D721Med (cell line): ENCODE data around the gene ITGA3.

ENCODE experiments used
- DNase-seq: peaks from one replicate; pipeline ENCODE4 v3.0.0; 2011; ENCODE audit warnings: low spot score; ENCODE audit not compliant: insufficient read length
- FAIRE-seq: peaks from 2 replicates; lab custom pipeline; 2011; peaks lifted over from hg19 to GRCh38; lab: Jason Lieb, UNC
- TF ChIP-seq, protein P1 (sequence below): IDR thresholded peaks from 2 replicates; pipeline ENCODE4 v1.5.1; 2012; ENCODE audit warnings: mild to moderate bottlenecking, control low read depth; ENCODE audit not compliant: insufficient read depth; ENCODE audit errors: missing control alignments

Gene ITGA3

DNA sequence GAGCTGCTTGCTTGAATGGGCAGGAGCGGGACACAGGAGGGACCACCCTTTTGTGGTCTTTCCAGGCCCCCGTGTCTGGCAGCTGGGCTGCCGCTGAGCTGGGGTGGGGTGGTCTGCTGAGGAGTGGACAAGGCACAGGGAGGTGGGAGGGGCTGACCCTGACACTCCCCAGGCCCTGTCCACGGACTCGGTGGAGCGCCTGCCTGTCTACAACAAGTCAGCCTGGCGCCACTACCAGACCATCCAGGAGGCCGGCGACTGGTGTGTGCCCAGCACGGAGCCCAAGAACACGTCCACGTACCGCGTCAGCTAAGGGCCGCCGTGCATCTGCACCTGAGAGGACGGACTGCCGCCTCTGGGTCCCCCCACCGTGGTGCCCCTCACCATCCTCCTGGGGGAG lies 53.9 kb downstream of the ITGA3 start:
- TF ChIP-seq, protein P1, sequence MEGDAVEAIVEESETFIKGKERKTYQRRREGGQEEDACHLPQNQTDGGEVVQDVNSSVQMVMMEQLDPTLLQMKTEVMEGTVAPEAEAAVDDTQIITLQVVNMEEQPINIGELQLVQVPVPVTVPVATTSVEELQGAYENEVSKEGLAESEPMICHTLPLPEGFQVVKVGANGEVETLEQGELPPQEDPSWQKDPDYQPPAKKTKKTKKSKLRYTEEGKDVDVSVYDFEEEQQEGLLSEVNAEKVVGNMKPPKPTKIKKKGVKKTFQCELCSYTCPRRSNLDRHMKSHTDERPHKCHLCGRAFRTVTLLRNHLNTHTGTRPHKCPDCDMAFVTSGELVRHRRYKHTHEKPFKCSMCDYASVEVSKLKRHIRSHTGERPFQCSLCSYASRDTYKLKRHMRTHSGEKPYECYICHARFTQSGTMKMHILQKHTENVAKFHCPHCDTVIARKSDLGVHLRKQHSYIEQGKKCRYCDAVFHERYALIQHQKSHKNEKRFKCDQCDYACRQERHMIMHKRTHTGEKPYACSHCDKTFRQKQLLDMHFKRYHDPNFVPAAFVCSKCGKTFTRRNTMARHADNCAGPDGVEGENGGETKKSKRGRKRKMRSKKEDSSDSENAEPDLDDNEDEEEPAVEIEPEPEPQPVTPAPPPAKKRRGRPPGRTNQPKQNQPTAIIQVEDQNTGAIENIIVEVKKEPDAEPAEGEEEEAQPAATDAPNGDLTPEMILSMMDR, result no peak
- FAIRE-seq (no peak), DNase-seq (no peak)

DNA sequence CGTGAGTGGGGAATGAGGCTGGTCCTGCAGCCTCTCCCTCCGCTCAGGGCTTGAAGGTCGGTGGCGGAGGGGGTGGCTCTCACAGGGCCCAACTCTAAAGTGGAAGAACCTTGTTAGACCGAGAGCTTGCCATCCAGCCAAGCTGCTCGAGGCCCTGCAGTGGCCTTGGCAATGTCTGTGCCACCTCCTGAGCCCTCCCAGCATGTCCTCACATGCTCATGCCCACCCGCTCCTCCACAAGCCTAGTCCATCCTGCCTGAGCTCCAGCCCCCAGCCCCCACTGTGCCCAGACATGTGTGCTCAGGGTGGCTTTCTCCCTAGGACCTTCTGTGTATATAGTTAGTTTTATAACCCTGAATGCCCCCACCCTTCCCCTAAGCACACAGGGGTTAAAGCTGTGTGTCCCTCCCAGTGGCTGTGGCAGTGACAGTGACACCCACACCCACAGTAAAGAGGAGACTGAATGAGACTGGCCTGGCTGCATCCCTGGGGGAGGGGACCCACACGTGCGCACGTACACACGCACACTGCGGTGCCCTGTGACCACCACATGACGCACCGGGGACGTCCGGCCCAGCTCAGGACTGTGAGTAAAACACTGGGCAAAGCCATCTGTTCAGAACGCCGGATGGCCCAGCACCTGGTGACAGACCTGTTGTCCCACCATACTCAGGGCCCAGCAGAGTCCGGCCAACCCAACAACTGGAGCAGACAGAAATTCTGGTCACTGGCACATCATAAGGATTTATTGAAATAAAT lies 54.9 kb downstream of the ITGA3 start:
- no peak for FAIRE-seq
- DNase-seq, result no peak

DNA sequence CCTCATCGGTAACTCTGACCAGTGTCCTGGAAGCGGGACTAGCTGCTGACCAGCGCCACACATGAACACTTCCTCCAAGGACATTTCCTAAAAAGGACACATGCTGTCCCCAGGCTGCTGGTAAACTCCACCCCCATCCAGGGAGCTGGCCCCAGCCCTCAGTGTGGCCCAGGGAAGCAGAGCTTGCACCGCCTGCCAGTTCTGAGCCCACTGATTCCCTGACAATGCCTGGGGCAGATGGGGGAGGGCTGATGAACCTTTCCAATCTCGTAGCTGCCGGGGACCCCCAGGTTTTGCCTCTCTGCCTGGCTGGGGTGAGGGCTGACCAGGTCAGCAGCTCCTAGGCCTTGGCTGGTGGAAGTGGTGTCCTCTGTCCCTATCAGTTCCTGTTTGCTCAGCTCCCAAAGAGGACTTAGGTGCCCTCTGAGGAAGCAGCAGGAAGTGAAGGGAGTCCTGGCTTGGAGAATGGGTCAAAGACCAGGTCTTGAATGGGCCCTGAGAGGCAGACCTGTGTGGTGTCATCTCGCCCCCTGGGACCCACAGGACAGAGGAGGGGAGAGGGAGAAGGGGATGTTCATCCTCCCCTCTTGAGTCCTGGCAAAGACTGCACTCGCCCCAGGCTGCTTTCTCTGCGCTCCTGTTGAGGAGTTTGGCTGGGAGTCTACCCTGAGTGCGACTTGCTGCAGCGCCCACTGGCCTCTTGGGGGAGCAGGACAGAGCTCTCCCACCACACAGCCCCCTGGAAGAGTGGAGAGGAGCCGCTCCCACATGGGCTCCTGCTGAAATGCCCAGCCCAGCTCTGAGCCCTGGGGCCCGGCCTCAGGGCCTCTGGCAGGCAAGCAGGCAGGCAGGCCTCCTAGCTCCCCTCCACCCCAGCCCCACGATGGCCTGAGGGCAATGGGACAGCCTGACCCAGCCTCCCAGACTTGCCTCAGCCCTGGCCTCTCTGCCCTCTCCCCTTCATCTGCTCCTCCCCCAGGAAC lies 56.1 kb downstream of the ITGA3 start:
- FAIRE-seq (no peak), DNase-seq (no peak)
- TF ChIP-seq, protein P1, result no peak

More for the DNA sequence above, 54.9 kb downstream of the ITGA3 start:
- TF ChIP-seq, protein P1, result no peak

DNA sequence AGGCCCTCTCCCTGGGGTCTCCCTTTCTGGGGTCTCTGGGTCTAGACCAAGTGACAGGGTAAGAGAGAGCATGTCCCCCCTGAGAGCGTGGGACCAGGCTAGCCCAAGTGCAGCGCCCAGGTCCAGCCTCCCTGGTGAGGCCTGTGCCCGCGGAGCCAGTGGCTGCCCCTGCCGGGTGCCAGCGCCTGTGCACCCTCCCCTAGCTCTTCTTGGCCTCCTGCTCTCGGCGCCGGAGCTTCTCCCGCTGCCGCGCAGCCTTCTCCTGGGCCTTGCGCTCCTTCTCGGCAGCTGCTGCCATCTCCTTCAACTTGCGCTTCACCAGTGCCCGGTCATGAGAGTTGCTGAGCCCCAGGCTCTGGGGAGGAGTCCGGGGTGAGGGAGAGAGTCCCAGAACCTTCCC lies 56.8 kb downstream of the ITGA3 start:
- FAIRE-seq, result no peak
- no peak for DNase-seq

DNA sequence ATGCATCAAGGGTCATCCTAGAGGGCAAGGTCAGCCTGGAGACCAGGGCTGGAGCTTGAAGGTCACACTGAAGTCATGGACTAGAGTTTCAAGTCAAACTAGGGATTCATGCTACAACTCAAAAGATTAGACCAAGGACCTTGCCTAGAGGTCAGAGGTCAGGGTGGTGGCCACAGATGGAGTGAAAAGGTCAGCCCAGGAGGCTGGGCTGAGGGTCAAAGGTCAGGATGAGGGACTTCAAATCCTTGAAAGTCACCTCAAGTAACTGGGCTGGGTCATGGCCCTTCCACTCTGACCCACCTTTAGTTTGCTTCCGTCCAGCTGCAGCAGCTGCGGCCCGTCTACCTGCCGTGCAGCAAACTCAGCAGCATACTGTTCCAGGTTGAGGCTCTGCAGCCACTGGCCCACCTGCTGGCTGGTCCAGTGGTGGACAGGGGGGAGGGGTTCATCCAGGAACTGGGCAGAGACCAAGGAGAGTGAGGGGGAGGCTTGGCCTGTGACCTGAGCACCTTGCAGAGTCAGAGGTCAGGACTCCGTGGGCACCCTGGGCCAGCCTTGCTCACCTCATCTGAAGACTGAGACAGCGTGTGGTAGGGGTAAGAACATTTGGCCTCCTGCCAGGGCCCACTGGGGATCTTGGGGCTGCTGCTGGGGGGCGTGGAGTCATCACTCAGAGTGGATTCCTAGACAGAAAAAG lies 57.9 kb downstream of the ITGA3 start:
- DNase-seq (no peak), FAIRE-seq (no peak)
- TF ChIP-seq, protein P1, result no peak

More for the DNA sequence above, 56.8 kb downstream of the ITGA3 start:
- TF ChIP-seq, protein P1, result no peak

DNA sequence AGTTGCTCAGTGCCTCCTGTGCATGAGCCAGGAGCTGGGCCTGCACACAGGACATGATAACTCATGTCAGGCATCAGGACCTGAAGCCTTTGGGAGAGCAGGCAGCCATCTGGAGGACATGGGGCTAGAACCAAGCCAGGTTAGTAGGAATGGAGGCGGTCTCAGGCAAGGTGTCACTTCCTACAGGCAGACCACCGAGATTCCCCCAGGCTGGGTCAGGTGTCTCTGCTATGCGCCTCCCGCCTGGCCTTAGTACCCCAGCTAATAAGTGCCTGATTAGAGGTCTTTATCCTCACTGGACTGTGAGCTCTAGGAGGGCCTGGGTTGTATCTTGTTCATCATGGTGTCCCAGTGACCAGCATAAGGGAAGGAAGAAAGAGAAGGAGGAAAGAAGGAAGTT lies 58.5 kb downstream of the ITGA3 start:
- TF ChIP-seq, protein P1, result no peak
- no peak for FAIRE-seq
- no peak for DNase-seq
